CD4-positive, alpha-beta T cell (primary cell): Measurements from ENCODE around the gene FUT8. TPM values are rescaled to one million over a fixed set of nuclear protein-coding genes. Genes with fewer than 3 reads are reported as not detected.

Source experiments
- ATAC-seq: fragments of 200-7000 bp; cut with Tn5 transposase; one replicate; pipeline ENCODE4 v1.10.0; 2022; ENCODE audit warnings: mild to moderate bottlenecking; ENCODE audit not compliant: poor library complexity
- CTCF ChIA-PET: fragments of 350-600 bp; sonication (Branson Sonifier 250); formaldehyde crosslinking; loops from one replicate; lab custom pipeline; 2021; ENCODE audit warnings: antibody characterized with exemption, inconsistent platforms; lab: Charles Lee
- POLR2A ChIA-PET: fragments of 350-600 bp; sonication (Branson Sonifier 250); formaldehyde crosslinking; loops from one replicate; lab custom pipeline; 2021; ENCODE audit warnings: antibody characterized with exemption, inconsistent platforms; lab: Charles Lee
- DNase-seq, 14 experiments: peaks; one replicate each; pipeline ENCODE4 v3.0.0-alpha.2; 2013 to 2020; ENCODE audit warnings: mixed read lengths in 2 of 14
- H3K27ac ChIP-seq, 2 donors: one replicate each; pipeline versions ENCODE4 v1.5.1 to v1.7.0; 2013; ENCODE audit warnings: low read length in 2 of 2, low read depth in 1 of 2, mild to moderate bottlenecking in 1 of 2
- H3K27me3 ChIP-seq, 2 experiments: 1 replicate in 1 of 2; 2 replicates in 1 of 2; pipeline versions ENCODE4 v1.6.1 to v1.7.0; 2013; ENCODE audit warnings: low read length in 2 of 2, control low read depth in 1 of 2, mild to moderate bottlenecking in 1 of 2, moderate library complexity in 1 of 2; ENCODE audit not compliant: insufficient read depth in 2 of 2, control insufficient read depth in 1 of 2
- H3K36me3 ChIP-seq: one replicate; pipeline ENCODE4 v1.6.1; 2013; ENCODE audit warnings: low read length, control low read depth; ENCODE audit not compliant: insufficient read depth
- H3K4me1 ChIP-seq: one replicate; pipeline ENCODE4 v1.6.1; 2013; ENCODE audit warnings: low read length, control low read depth; ENCODE audit not compliant: insufficient read depth
- H3K4me3 ChIP-seq: one replicate; pipeline ENCODE4 v1.5.1; 2013; ENCODE audit warnings: mild to moderate bottlenecking, low read length, moderate library complexity
- H3K9me3 ChIP-seq, 2 experiments: 1 replicate in 1 of 2; 2 replicates in 1 of 2; pipeline versions ENCODE4 v1.6.1 to v1.7.0; 2013; ENCODE audit warnings: low read length in 2 of 2, mild to moderate bottlenecking in 2 of 2, control low read depth in 1 of 2, moderate library complexity in 1 of 2; ENCODE audit not compliant: control insufficient read depth in 1 of 2, insufficient read depth in 1 of 2
- H3K27ac Mint-ChIP-seq: one replicate; pipeline ENCODE4 v1.8.0; 2020; ENCODE audit warnings: mixed read lengths
- H3K27me3 Mint-ChIP-seq: one replicate; pipeline ENCODE4 v1.8.0; 2021; ENCODE audit warnings: mixed read lengths
- H3K36me3 Mint-ChIP-seq: one replicate; pipeline ENCODE4 v1.8.0; 2021; ENCODE audit warnings: low read depth, mixed read lengths
- H3K4me1 Mint-ChIP-seq: one replicate; pipeline ENCODE4 v1.8.0; 2021; ENCODE audit warnings: low read depth, mixed read lengths
- H3K4me3 Mint-ChIP-seq: one replicate; pipeline ENCODE4 v1.8.0; 2020; ENCODE audit warnings: mild to moderate bottlenecking, mixed read lengths
- H3K9me3 Mint-ChIP-seq: one replicate; pipeline ENCODE4 v1.8.0; 2020; ENCODE audit warnings: mixed read lengths
- intact Hi-C, 2 experiments: fragments of 100-400 bp; cut with DNase I in 1 of 2; cut with micrococcal nuclease in 1 of 2; formaldehyde crosslinking; loops; one replicate each; pipeline versions ENCODE4 v1.15.1 to v1.9.0; 2023 to 2025; cut with DNase I, micrococcal nuclease
- total RNA-seq, 174 experiments: library from RNA in 2 of 174; stranded (reverse) in 2 of 174; gene quantifications; one replicate each; pipeline ENCODE4 v1.2.3 and lab custom pipeline; 2021 to 2026
- TF ChIP-seq, protein P1 (sequence below): fragments of 200-600 bp; IDR thresholded peaks from one replicate; pipeline ENCODE4 v1.8.0; 2022; ENCODE audit warnings: antibody characterized with exemption, mild to moderate bottlenecking

The FUT8 gene
- total RNA-seq, 2 experiments from 2014 or later = 31.3 to 39.1 TPM

GRCh38 chr14:65790172-65790815, 377.8 kb downstream of the FUT8 start:
- Mint-ChIP-seq H3K36me3 (no peaks in the 10 kb centered on the region), H3K4me3 (no peak overlapping the region), H3K27me3 (no peaks in the 10 kb centered on the region), H3K9me3 (no peaks in the 10 kb centered on the region), H3K27ac (no peak overlapping the region), H3K4me1 (no peaks in the 10 kb centered on the region)
- ChIA-PET POLR2A (interaction anchor here (2.4 kb wide), 1 partner anchor 56 kb away, joined by 6 read pairs; no protein-coding TSS in a partner anchor), CTCF (no interaction called here)
- peaks cover 0 to 5% of the 10 kb centered on the region in 2 experiments for H3K9me3 ChIP-seq
- intact Hi-C loops = no loop called here
- H3K4me3 ChIP-seq = no peak overlapping the region
- H3K27ac ChIP-seq = no peak overlapping the region
- H3K36me3 ChIP-seq = no peaks in the 10 kb centered on the region
- DNase-seq (no peak), ATAC-seq (no peak)
- TF ChIP-seq, protein P1, sequence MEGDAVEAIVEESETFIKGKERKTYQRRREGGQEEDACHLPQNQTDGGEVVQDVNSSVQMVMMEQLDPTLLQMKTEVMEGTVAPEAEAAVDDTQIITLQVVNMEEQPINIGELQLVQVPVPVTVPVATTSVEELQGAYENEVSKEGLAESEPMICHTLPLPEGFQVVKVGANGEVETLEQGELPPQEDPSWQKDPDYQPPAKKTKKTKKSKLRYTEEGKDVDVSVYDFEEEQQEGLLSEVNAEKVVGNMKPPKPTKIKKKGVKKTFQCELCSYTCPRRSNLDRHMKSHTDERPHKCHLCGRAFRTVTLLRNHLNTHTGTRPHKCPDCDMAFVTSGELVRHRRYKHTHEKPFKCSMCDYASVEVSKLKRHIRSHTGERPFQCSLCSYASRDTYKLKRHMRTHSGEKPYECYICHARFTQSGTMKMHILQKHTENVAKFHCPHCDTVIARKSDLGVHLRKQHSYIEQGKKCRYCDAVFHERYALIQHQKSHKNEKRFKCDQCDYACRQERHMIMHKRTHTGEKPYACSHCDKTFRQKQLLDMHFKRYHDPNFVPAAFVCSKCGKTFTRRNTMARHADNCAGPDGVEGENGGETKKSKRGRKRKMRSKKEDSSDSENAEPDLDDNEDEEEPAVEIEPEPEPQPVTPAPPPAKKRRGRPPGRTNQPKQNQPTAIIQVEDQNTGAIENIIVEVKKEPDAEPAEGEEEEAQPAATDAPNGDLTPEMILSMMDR = no peak
- no peaks in the 10 kb centered on the region for H3K27me3 ChIP-seq
- peaks cover 4% of the 10 kb centered on the region for H3K4me1 ChIP-seq

- no peak overlapping the region for H3K4me3 ChIP-seq
- no peaks in the 10 kb centered on the region for H3K36me3 Mint-ChIP-seq
- H3K9me3 Mint-ChIP-seq = no peaks in the 10 kb centered on the region
- no peak overlapping the region for H3K27ac ChIP-seq
- POLR2A ChIA-PET = interaction anchor here (2.4 kb wide), 1 partner anchor 55 kb away, joined by 6 read pairs; no protein-coding TSS in a partner anchor
- no peaks in the 10 kb centered on the region for H3K36me3 ChIP-seq
- intact Hi-C loops = no loop called here
- H3K4me3 Mint-ChIP-seq = no peak overlapping the region
- TF ChIP-seq, protein P1 = no peak
- ATAC-seq (peak; percentile 51), DNase-seq (peak in 3 of 14 experiments; percentile 6 to 85 (median 72))
- H3K27me3 Mint-ChIP-seq = no peaks in the 10 kb centered on the region
- H3K27me3 ChIP-seq = no peaks in the 10 kb centered on the region
- H3K9me3 ChIP-seq = peaks cover 0 to 5% of the 10 kb centered on the region in 2 experiments
- CTCF ChIA-PET = no interaction called here
- no peak overlapping the region for H3K27ac Mint-ChIP-seq
- peaks cover 4% of the 10 kb centered on the region for H3K4me1 ChIP-seq
- H3K4me1 Mint-ChIP-seq = no peaks in the 10 kb centered on the region
These were observed 378.9 kb downstream of the FUT8 start for GRCh38 chr14:65791191-65791981.

- no peak overlapping the region for H3K4me3 ChIP-seq
- POLR2A ChIA-PET = interaction anchor here (2.4 kb wide), 1 partner anchor 54 kb away, joined by 6 read pairs; no protein-coding TSS in a partner anchor
- no peaks in the 10 kb centered on the region for H3K4me1 Mint-ChIP-seq
- intact Hi-C loops = no loop called here
- H3K4me3 Mint-ChIP-seq = no peak overlapping the region
- no peaks in the 10 kb centered on the region for H3K36me3 ChIP-seq
- H3K27ac Mint-ChIP-seq = no peak overlapping the region
- no peak overlapping the region for H3K27ac ChIP-seq
- ATAC-seq = no peak
- DNase-seq = peak in 1 of 14 experiments; percentile 16
- TF ChIP-seq, protein P1 = no peak
- H3K27me3 Mint-ChIP-seq = no peaks in the 10 kb centered on the region
- H3K9me3 Mint-ChIP-seq = no peaks in the 10 kb centered on the region
- peaks cover 4% of the 10 kb centered on the region for H3K4me1 ChIP-seq
- H3K27me3 ChIP-seq = no peaks in the 10 kb centered on the region
- peaks cover 0 to 5% of the 10 kb centered on the region in 2 experiments for H3K9me3 ChIP-seq
- no peaks in the 10 kb centered on the region for H3K36me3 Mint-ChIP-seq
- CTCF ChIA-PET = no interaction called here
These were observed 379.8 kb downstream of the FUT8 start for GRCh38 chr14:65792208-65792905.
